Stimulated activated naive CD4-positive, alpha-beta T cell treated with Interleukin-2 at 50 U/mL for 16 hours (primary cell): Measurements from ENCODE around the gene MATK.

Experiments used
- DNase-seq: peaks from one replicate; lab custom pipeline; 2025; lab: John Stamatoyannopoulos, UW

Gene MATK, protein sequence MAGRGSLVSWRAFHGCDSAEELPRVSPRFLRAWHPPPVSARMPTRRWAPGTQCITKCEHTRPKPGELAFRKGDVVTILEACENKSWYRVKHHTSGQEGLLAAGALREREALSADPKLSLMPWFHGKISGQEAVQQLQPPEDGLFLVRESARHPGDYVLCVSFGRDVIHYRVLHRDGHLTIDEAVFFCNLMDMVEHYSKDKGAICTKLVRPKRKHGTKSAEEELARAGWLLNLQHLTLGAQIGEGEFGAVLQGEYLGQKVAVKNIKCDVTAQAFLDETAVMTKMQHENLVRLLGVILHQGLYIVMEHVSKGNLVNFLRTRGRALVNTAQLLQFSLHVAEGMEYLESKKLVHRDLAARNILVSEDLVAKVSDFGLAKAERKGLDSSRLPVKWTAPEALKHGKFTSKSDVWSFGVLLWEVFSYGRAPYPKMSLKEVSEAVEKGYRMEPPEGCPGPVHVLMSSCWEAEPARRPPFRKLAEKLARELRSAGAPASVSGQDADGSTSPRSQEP

GRCh38 chr19:3785938-3786824 lies at the start of gene MATK:
Gene MATK (minus strand): TSS chr19:3786381. CDS start chr19:3785135, 1,246 bp downstream.
- DNase-seq: peak; percentile 29

GRCh38 chr19:3835055-3835435 lies 48.9 kb upstream of the MATK start:
- no peak for DNase-seq

DNA sequence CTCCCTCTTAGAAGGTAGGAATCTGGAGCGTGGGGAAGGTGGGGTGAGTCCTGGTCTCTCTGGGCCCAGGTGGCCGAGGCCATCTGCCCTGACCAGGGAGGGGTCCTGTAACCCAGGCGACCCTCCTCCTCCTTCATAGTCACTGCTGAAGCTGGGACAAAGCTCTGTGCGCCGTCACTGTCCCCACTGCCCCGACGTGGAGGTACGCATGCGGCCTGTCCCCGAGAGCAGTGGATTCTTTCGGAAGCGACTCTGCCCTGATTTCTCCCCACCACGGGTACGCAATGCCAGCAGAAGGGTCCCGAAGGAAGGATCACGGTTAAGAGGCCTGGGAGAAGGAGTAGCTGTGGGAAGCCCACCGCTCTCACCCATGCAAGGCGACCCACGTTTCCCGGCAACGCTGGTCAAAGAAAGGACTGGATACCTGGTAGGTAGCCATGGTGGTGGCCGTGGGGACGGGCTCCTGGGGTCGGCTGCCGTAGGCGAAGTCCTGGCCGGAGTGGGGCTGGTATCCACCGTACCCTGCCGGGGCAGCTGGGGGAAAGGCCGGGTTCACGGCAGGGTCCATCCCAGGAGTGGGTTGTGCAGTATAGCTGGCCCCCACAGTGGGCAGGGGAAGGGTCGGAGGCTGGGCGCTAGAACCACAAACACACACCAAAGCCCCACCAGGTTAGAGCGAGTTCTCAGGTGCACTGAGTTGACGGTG lies 48.3 kb upstream of the MATK start:
- DNase-seq: no peak

DNA sequence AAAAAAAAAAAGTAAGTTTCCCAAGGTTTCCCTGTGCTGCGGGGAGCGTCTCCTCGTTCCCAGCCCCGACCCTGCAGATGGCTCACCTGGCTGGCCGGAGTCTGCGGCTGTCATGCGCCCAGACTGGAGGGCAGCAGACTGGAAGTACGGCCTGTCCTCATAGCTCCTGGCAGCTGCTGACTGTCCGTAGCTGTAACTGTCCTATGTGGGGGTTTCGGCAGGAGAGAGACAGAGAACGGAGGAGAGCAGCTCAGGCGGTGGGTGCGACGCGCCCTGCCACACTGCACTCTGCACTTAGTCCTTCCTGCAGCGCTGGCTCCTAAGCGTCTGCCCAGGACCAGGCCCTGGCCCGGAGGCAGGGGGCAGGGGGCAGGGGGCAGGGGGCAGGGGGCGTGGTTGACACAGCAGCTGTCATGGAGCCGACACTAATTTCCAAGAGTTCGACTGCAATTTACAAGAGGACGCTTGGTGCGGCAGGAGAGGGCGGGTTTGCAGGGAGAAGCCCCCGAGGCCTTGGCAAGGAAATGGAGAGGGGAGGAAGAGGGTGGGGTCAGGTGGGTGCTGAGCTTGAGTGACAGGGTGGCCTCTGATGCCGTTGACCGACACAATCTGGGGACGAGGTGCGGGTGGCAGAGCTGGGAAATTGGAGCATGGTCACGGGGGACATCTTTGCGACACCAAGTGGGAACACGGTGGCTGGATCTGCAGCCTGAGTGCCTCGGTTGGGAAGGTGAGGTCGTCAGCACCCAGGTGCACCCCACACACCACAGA lies 47.6 kb upstream of the MATK start:
- DNase-seq: no peak

DNA sequence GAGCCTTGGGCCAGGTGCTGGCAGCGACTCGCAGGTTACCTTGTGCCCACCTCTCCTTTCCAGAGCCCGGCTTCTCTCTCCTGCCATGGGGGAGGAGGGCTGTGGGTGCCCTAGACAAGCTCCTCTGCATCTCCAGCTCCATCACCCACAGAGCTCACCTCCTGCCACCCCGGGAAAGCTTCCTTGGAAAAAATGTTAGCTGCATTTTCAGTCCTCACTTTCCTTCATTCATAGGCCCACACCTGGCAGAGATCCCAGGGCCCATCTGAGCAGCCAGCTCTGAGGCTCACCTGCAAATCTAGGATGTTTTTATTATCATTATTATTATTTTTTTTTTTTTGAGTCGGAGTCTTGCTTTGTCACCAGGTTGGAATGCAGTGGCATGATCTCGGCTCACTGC lies 45.8 kb upstream of the MATK start:
- DNase-seq: no peak

GRCh38 chr19:3831601-3832000 lies 45.4 kb upstream of the MATK start:
- no peak for DNase-seq

GRCh38 chr19:3830621-3831589 lies 44.7 kb upstream of the MATK start:
- DNase-seq: no peak

DNA sequence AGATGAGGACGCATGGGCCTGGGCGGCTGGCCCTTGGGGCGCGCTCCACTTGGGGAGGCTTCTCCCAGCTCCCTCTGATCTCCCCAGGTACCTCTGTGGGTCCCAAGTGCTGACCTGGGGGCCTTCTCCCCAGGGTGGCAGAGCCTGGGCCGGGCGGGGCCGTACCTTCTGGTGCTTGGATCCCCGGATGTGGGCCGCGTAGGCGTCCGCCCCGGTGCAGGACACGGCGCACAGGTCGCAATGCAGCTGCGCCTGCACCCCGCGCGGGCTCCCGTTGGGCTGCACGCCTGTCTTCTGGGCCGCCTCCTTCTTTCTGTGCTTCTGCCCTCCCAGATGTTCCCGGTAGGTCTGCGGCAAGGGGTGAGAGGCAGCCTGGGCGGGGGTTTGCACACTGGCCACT lies 41.1 kb upstream of the MATK start:
- DNase-seq: no peak

- no peak for DNase-seq
Observed at GRCh38 chr19:3826163-3826562, 40.0 kb upstream of the MATK start.

DNA sequence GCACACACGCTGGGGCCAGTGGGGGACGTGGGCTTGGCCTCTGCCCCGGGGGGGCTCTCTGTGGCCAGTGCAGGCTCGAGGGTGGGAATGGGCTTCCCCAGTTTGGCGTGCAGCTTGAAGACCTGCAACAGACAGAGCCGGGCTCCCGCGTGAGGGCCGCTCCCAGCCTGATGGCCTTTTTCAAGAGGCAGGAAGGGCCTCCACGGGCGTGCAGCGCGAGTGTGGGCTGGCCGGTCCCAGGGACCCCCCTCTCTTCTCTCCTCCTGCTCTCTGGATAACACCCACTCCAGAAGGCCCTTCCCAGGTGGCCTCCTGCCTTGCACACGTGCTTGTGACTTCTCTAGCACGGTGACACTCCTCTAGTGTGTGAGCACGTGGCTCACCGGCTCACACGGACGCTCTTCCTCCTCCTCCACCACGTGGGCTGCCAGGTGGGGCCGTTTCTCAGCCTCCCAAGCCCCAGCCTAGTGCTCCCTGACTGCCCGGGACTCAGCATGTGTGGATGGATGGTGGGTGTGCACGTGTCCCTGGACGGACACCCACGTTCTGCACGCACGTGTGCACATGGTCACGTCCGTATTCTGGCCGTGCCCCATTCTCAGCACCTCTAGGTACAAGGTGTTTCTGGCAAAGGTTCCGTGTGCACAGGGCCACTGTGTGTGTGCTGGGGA lies 39.2 kb upstream of the MATK start:
- DNase-seq: no peak

GRCh38 chr19:3823350-3823713 lies 37.2 kb upstream of the MATK start:
- DNase-seq: no peak

- DNase-seq: no peak
Observed at GRCh38 chr19:3822683-3823349, 36.6 kb upstream of the MATK start.

DNA sequence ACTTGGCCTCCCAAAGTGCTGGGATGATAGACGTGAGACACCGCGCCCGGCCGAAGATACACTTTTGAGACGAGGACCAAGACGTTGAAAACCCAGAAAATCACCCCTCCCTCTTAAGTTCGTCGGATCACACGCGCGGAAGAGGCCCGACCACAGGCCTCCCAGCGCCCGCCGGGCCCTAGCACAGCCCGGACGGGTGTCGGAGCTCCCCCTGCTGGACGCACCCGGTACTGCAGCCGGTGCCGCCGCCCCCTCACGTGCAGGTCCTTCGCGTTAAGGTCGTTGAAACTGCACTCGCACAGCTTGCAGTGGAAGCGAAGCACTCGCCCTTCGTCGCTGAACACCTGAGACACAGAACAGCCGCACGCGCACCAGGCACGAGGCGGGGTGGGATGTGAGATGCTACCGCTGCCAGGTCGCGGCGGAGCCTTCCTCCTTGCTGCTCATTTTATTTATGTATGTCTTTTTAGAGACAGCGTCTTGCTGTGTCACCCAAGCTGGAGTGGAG lies 35.7 kb upstream of the MATK start:
- DNase-seq: peak; percentile 78

DNA sequence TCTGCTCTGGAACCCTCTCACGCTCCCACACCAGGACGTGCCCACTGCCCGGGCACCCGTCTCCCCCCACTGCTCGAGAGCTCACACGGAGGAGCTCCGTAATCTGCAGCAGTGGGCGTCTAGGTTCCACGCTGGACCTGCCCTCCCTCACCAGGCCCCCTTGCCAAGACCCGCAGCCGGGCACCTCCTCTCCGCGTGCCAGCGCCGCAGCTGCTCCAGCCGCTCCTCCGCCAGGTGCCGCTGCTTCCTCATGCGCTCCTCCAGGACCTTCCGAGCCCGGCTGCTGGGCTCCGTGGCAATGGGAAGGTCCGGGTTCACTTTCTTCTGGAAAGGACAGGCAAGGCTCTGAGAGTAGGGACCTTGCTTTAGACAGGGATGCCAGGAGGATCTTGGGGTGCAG lies 35.0 kb upstream of the MATK start:
- no peak for DNase-seq

DNA sequence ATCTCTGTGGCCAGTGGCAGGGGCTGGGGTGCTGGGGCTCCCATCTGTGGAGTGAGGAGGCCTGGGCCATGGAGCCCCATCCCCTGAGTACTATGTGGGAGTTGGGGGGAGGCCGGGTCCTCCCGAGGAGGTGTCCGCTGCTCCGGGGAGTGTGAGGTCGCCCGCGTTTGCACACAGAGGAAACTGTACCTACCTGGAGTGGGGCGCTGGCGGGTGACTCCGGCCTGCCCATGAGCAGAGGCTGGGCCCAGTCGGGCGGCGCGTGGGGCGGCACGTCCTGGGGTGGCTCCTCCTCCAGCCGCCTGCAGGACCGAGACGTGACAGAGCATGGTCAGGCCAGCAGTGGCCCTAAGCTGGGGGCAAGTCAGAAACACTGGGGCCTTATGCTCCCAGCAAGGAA lies 33.8 kb upstream of the MATK start:
- no peak for DNase-seq

DNA sequence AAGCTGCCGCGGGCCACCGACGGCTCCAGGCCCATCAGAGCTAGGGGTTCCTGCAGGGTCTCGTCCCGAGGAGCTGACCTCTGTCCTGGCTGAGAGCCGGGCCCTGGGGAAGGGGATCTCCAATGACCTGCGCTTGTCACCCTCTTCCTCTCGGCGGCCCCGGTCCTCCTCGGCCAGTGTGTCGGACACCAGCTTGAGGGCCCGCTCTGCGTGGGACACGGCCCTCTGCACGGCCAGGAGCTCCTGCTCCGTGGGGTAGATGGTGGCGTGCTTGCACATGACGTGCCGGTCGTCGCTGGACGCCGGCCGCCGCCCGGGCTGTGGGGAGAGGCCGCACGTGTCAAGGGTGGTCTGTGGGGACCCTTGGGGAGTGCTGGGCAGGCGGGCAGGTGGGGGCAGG lies 32.7 kb upstream of the MATK start:
- DNase-seq: no peak

- peak; percentile 36 for DNase-seq
Observed at GRCh38 chr19:3818466-3818865, 32.3 kb upstream of the MATK start.

- no peak for DNase-seq
Observed at GRCh38 chr19:3817761-3818160, 31.6 kb upstream of the MATK start.

GRCh38 chr19:3816566-3817218 lies 30.5 kb upstream of the MATK start:
- DNase-seq: no peak
